CD4-positive, alpha-beta memory T cell (primary cell): ENCODE results near the gene DPF3. TPM values are rescaled to one million over a fixed set of nuclear protein-coding genes. Genes with fewer than 3 reads are reported as not detected.

Experiments
- CTCF ChIA-PET: fragments of 350-600 bp; sonication (Branson Sonifier 250); formaldehyde crosslinking; loops from one replicate; lab custom pipeline; 2021; ENCODE audit warnings: inconsistent platforms; ENCODE audit not compliant: partially characterized antibody; lab: Charles Lee
- POLR2A ChIA-PET: fragments of 350-600 bp; sonication (Branson Sonifier 250); formaldehyde crosslinking; loops from one replicate; lab custom pipeline; 2021; ENCODE audit not compliant: partially characterized antibody; lab: Charles Lee
- DNase-seq, 5 donors: peaks; one replicate each; pipeline versions ENCODE4 v3.0.0 to v3.0.0-alpha.2; 2020 to 2022; ENCODE audit warnings: mixed read lengths in 1 of 5
- H3K27ac ChIP-seq: one replicate; pipeline ENCODE4 v1.7.0; 2013; ENCODE audit warnings: low read depth, low read length
- H3K27me3 ChIP-seq: 2 replicates; pipeline ENCODE4 v1.7.0; 2013; ENCODE audit warnings: mild to moderate bottlenecking, low read length, moderate library complexity; ENCODE audit not compliant: insufficient read depth
- H3K36me3 ChIP-seq: 2 replicates; pipeline ENCODE4 v1.7.0; 2013; ENCODE audit warnings: mild to moderate bottlenecking, low read length, moderate library complexity; ENCODE audit not compliant: insufficient read depth
- H3K4me1 ChIP-seq: 2 replicates; pipeline ENCODE4 v1.7.0; 2013; ENCODE audit warnings: mild to moderate bottlenecking, low read length, moderate library complexity; ENCODE audit not compliant: insufficient read depth
- H3K4me3 ChIP-seq, 2 donors: one replicate each; pipeline ENCODE4 v1.7.0; 2013; ENCODE audit warnings: low read length in 2 of 2, mild to moderate bottlenecking in 1 of 2
- H3K9me3 ChIP-seq, 2 donors: one replicate each; pipeline ENCODE4 v1.7.0; 2013; ENCODE audit warnings: low read length in 2 of 2, control low read depth in 1 of 2; ENCODE audit not compliant: control insufficient read depth in 1 of 2
- H3K27ac Mint-ChIP-seq, 7 donors: one replicate each; pipeline ENCODE4 v1.8.0; 2020 to 2021; ENCODE audit warnings: mixed read lengths in 7 of 7, mild to moderate bottlenecking in 6 of 7, inconsistent platforms in 3 of 7, moderate library complexity in 3 of 7
- H3K27me3 Mint-ChIP-seq, 2 donors: one replicate each; pipeline ENCODE4 v1.8.0; 2020 to 2021; ENCODE audit warnings: mixed read lengths in 2 of 2
- H3K36me3 Mint-ChIP-seq, 2 donors: one replicate each; pipeline ENCODE4 v1.8.0; 2020 to 2021; ENCODE audit warnings: mixed read lengths in 2 of 2, inconsistent platforms in 1 of 2, mild to moderate bottlenecking in 1 of 2
- H3K4me1 Mint-ChIP-seq, 4 donors: one replicate each; pipeline ENCODE4 v1.8.0; 2020 to 2021; ENCODE audit warnings: mixed read lengths in 4 of 4, mild to moderate bottlenecking in 1 of 4
- H3K4me3 Mint-ChIP-seq, 8 donors: one replicate each; pipeline ENCODE4 v1.8.0; 2020 to 2021; ENCODE audit warnings: mixed read lengths in 8 of 8, mild to moderate bottlenecking in 7 of 8, moderate library complexity in 6 of 8, inconsistent platforms in 3 of 8
- H3K9me3 Mint-ChIP-seq, 8 donors: one replicate each; pipeline ENCODE4 v1.8.0; 2020 to 2021; ENCODE audit warnings: mixed read lengths in 8 of 8, mild to moderate bottlenecking in 5 of 8, inconsistent platforms in 3 of 8, moderate library complexity in 1 of 8
- intact Hi-C: fragments of 100-400 bp; cut with micrococcal nuclease; formaldehyde crosslinking; loops from one replicate; pipeline ENCODE4 v1.15.1; 2023
- polyA plus RNA-seq, 2 donors: library from polyadenylated mRNA; unstranded; fragments of 300-500 nt; fragmentation: Illumina TruSeq; gene quantifications; one replicate each; pipeline ENCODE4 v1.2.3, GENCODE V29; 2021
- total RNA-seq, 2 experiments: library from RNA; stranded (reverse); gene quantifications; one replicate each; pipeline ENCODE4 v1.2.3, GENCODE V29; 2021

The DPF3 gene
- total and polyA plus RNA-seq, 4 experiments from 2014 or later = 0.25 to 0.35 TPM; not detected in 2

DNA sequence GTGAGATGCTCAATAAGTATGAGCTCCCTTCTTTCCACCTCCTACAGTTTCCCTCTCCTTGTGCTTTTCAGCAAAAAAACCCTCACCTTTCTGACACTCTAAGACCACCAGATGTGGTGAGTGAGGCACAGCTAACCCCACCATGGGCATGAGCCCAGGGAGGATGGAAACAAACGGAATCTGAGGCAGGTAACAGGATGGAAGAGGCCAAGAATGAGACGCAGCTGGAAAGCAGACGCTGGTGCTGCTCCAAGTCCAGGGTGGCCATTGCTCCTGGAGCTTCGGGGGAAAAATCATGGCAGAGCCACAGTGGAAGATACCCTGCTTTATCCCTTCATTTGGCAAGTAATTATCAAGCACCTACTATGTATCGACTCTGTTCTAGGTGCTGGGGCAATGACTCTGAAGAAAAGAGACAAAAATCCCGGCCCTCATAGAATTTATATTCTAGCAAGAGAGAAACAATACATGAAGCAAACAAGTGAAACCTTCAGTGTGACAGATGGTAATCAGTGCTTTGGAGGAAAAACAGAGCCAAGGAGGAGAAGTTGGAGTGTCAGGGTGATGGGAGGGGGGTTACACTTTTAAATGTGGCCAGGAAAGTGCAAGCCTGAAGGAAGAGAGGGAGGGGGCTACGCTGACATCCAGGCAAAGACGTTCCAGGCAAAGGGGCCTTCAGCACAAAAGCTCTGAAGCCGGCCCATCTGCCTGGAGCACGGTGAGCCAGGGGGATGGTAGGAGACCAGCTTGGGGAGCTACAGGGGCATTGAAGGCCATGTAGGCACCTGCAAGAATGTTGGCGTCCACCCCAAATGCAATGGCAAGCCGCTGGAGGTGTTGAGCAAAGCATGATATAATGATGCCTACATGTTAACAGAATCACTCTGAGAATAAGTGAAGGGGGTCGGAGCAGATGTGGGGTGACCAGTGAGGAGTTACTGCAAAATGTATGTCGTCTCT, 154.2 kb downstream of the DPF3 start:
- no peaks in the 10 kb centered on the region for H3K4me1 ChIP-seq
- Mint-ChIP-seq H3K27ac (peak overlapping the region in 1 of 7 donors; percentile 80), H3K36me3 (no peaks in the 10 kb centered on the region), H3K9me3 (no peaks in the 10 kb centered on the region), H3K4me1 (no peaks in the 10 kb centered on the region), H3K27me3 (no peaks in the 10 kb centered on the region), H3K4me3 (no peak overlapping the region)
- POLR2A ChIA-PET = no interaction called here
- DNase-seq = no peak
- CTCF ChIA-PET = no interaction called here
- no peak overlapping the region for H3K27ac ChIP-seq
- H3K27me3 ChIP-seq = no peaks in the 10 kb centered on the region
- intact Hi-C loops = no loop called here
- no peak overlapping the region for H3K4me3 ChIP-seq
- H3K9me3 ChIP-seq = no peaks in the 10 kb centered on the region
- H3K36me3 ChIP-seq = no peaks in the 10 kb centered on the region

DNA sequence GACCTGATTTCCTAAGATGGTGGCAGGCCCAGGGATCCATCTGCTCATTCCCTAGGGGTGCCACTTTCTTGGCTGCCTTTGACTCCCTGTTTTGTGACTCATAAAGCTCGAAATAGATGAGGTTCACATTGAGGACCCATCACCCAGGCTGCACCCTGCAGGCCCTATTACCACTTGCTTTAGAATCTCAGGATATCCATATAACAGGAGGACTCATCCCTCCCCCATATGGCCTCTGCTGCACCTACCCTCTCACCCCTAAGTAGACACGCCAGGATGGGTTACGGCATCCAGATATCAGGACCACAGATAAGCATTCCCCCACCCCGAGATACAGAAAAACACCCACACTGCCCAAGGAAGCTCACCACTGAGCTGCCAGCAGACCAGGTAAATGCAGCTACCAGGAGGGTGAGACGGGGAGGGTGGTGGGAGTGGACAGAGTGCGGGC, 155.7 kb downstream of the DPF3 start:
- POLR2A ChIA-PET = no interaction called here
- H3K27me3 ChIP-seq = no peaks in the 10 kb centered on the region
- no peaks in the 10 kb centered on the region for H3K4me1 ChIP-seq
- H3K9me3 ChIP-seq = no peaks in the 10 kb centered on the region
- no peaks in the 10 kb centered on the region for H3K4me1 Mint-ChIP-seq
- H3K4me3 ChIP-seq = no peak overlapping the region
- CTCF ChIA-PET = no interaction called here
- no peak for DNase-seq
- no peaks in the 10 kb centered on the region for H3K36me3 ChIP-seq
- no peak overlapping the region for H3K4me3 Mint-ChIP-seq
- intact Hi-C loops = no loop called here
- H3K9me3 Mint-ChIP-seq = peaks cover 0 to 2% (median 0%) of the 10 kb centered on the region in 8 donors
- no peak overlapping the region for H3K27ac ChIP-seq
- H3K27me3 Mint-ChIP-seq = no peaks in the 10 kb centered on the region
- no peaks in the 10 kb centered on the region for H3K36me3 Mint-ChIP-seq
- no peak overlapping the region for H3K27ac Mint-ChIP-seq

DNA sequence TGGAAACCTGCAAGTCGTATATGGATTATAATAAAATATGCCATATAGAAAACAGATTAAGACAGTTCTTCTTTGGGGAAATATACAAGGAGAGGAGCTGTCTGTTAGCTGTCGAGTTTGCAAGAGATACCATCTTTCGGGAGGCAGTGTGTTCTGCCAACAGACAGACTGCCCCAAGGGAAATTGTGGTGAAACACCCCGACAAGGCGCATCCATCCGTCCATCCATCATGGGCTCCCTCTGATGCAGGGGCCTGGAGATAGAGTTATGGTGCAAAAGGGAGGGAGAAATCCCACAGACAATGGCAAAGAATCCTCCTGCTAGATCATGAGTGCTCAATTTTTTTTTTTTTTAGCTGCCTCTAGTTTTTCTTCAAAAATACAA, 156.3 kb downstream of the DPF3 start:
- Histone ChIP-seq H3K27me3 (no peaks in the 10 kb centered on the region), H3K4me3 (no peak overlapping the region), H3K36me3 (no peaks in the 10 kb centered on the region), H3K27ac (no peak overlapping the region), H3K4me1 (no peaks in the 10 kb centered on the region), H3K9me3 (no peaks in the 10 kb centered on the region)
- Mint-ChIP-seq H3K36me3 (no peaks in the 10 kb centered on the region), H3K4me1 (no peaks in the 10 kb centered on the region), H3K4me3 (no peak overlapping the region), H3K9me3 (peaks cover 0 to 2% (median 0%) of the 10 kb centered on the region in 8 donors), H3K27ac (no peak overlapping the region), H3K27me3 (no peaks in the 10 kb centered on the region)
- ChIA-PET POLR2A (no interaction called here), CTCF (interaction anchor here (0.6 kb wide), 1 partner anchor 185 kb away, joined by 3 read pairs; no protein-coding TSS in a partner anchor)
- intact Hi-C loops = no loop called here
- DNase-seq = no peak

DNA sequence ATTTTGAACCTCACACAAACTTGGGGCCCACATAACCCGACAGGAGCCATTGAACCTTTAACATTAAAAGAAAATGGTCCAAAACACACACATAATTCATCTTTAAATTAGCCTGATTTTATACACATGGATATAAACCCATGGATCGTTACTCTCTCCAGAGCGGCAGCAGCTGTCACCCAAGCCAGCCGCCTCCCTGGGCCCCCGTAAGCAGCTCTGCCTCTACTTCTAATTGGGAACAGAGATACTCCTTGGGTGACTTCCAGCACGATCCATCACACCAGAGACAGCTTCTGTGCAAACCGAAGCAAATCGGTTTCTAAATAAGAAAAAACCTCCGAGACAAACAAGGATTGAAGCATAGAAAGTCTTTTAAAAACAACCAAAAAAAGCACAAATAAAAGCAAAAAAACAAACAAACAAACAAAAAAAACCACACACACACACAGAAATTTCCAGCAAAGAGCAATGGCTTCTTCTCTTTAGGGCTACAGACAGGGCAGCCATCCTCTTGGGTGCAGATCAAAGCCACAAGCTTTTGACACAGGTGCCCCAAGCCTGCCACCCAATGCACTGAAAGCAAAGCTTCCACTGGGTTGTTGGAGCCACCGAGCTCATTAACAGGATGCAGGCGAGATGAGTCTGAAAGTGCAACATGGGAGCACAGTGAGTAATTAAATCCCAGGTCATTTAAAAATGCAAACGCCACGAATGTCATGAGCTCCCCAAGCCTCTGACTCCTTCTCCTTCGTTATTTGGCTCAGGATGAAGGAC, 156.9 kb downstream of the DPF3 start:
- H3K27ac ChIP-seq = no peak overlapping the region
- no peak overlapping the region for H3K4me3 ChIP-seq
- H3K9me3 Mint-ChIP-seq = peaks cover 0 to 2% (median 0%) of the 10 kb centered on the region in 8 donors
- H3K4me1 Mint-ChIP-seq = no peaks in the 10 kb centered on the region
- H3K27me3 Mint-ChIP-seq = no peaks in the 10 kb centered on the region
- H3K27me3 ChIP-seq = no peaks in the 10 kb centered on the region
- intact Hi-C loops = no loop called here
- ChIA-PET CTCF (interaction anchor here (0.6 kb wide), 1 partner anchor 185 kb away, joined by 3 read pairs; no protein-coding TSS in a partner anchor), POLR2A (no interaction called here)
- no peak overlapping the region for H3K4me3 Mint-ChIP-seq
- H3K36me3 ChIP-seq = no peaks in the 10 kb centered on the region
- H3K36me3 Mint-ChIP-seq = no peaks in the 10 kb centered on the region
- no peak for DNase-seq
- no peaks in the 10 kb centered on the region for H3K9me3 ChIP-seq
- no peaks in the 10 kb centered on the region for H3K4me1 ChIP-seq
- H3K27ac Mint-ChIP-seq = no peak overlapping the region

- Histone ChIP-seq H3K4me3 (no peak overlapping the region), H3K27ac (no peak overlapping the region)
Observed at GRCh38 chr14:72736308-72736707, 157.6 kb downstream of the DPF3 start.

GRCh38 chr14:72732022-72732780, 161.7 kb downstream of the DPF3 start:
- Histone ChIP-seq H3K4me3 (no peak overlapping the region), H3K27ac (no peak overlapping the region), H3K36me3 (no peaks in the 10 kb centered on the region), H3K27me3 (no peaks in the 10 kb centered on the region), H3K4me1 (no peaks in the 10 kb centered on the region), H3K9me3 (no peaks in the 10 kb centered on the region)
- POLR2A ChIA-PET = no interaction called here
- no peak overlapping the region for H3K4me3 Mint-ChIP-seq
- H3K4me1 Mint-ChIP-seq = no peaks in the 10 kb centered on the region
- no peaks in the 10 kb centered on the region for H3K36me3 Mint-ChIP-seq
- H3K27ac Mint-ChIP-seq = no peak overlapping the region
- peaks cover 0 to 2% (median 0%) of the 10 kb centered on the region in 8 donors for H3K9me3 Mint-ChIP-seq
- no peaks in the 10 kb centered on the region for H3K27me3 Mint-ChIP-seq
- CTCF ChIA-PET = no interaction called here
- DNase-seq = no peak
- intact Hi-C loops = no loop called here

More at GRCh38 chr14:72736308-72736707, 157.6 kb downstream of the DPF3 start:
- no peak for DNase-seq
- POLR2A ChIA-PET = no interaction called here
- Histone ChIP-seq H3K27me3 (no peaks in the 10 kb centered on the region), H3K4me1 (no peaks in the 10 kb centered on the region), H3K36me3 (no peaks in the 10 kb centered on the region), H3K9me3 (no peaks in the 10 kb centered on the region)
- CTCF ChIA-PET = no interaction called here
- Mint-ChIP-seq H3K9me3 (peaks cover 0 to 2% (median 0%) of the 10 kb centered on the region in 8 donors), H3K27me3 (no peaks in the 10 kb centered on the region), H3K4me3 (no peak overlapping the region), H3K36me3 (no peaks in the 10 kb centered on the region), H3K27ac (no peak overlapping the region), H3K4me1 (no peaks in the 10 kb centered on the region)
- intact Hi-C loops = no loop called here
